ELR (cell line): ENCODE measurements around the gene IQCE.

ENCODE experiments used
- DNase-seq: peaks from one replicate; pipeline ENCODE4 v3.0.0-alpha.2; 2015; ENCODE audit warnings: low read depth

The IQCE gene

GRCh38 chr7:2649139-2649838, 90.5 kb downstream of the IQCE start:
- no peak for DNase-seq

- no peak for DNase-seq
These were observed 91.2 kb downstream of the IQCE start for GRCh38 chr7:2649991-2650390.

- DNase-seq = peak; percentile 26
These were observed 91.7 kb downstream of the IQCE start for GRCh38 chr7:2650451-2650850.

- DNase-seq = no peak
These were observed 92.6 kb downstream of the IQCE start for GRCh38 chr7:2651336-2651735.

- DNase-seq = no peak
These were observed 93.3 kb downstream of the IQCE start for GRCh38 chr7:2651847-2652735.

GRCh38 chr7:2652736-2653060, 93.9 kb downstream of the IQCE start:
- DNase-seq = no peak

GRCh38 chr7:2654059-2654458, 95.3 kb downstream of the IQCE start:
- DNase-seq = no peak

GRCh38 chr7:2655870-2656614, 97.3 kb downstream of the IQCE start:
- DNase-seq = no peak

GRCh38 chr7:2657208-2657607, 98.4 kb downstream of the IQCE start:
- DNase-seq = no peak

- DNase-seq = no peak
These were observed 99.3 kb downstream of the IQCE start for GRCh38 chr7:2657920-2658671.

- no peak for DNase-seq
These were observed 100.2 kb downstream of the IQCE start for GRCh38 chr7:2658941-2659340.

GRCh38 chr7:2659556-2660358, 101.0 kb downstream of the IQCE start:
- DNase-seq = no peak

GRCh38 chr7:2660359-2661095, 101.7 kb downstream of the IQCE start:
- no peak for DNase-seq

- DNase-seq = no peak
These were observed 102.3 kb downstream of the IQCE start for GRCh38 chr7:2661096-2661449.

GRCh38 chr7:2661602-2662272, 103.0 kb downstream of the IQCE start:
- no peak for DNase-seq

GRCh38 chr7:2662273-2663120, 103.7 kb downstream of the IQCE start:
- no peak for DNase-seq

- no peak for DNase-seq
These were observed 104.5 kb downstream of the IQCE start for GRCh38 chr7:2663121-2663886.

- no peak for DNase-seq
These were observed 105.2 kb downstream of the IQCE start for GRCh38 chr7:2663960-2664359.
